H9 (cell line): ENCODE results near the gene C22orf23. TPM values are rescaled to one million over a fixed set of nuclear protein-coding genes. Genes with fewer than 3 reads are reported as not detected.

ENCODE experiments used
- DNase-seq: peaks from one replicate; pipeline ENCODE4 v3.0.0-alpha.2; 2017
- H2AFZ ChIP-seq: one replicate; pipeline ENCODE4 v1.6.1; 2013; ENCODE audit warnings: mild to moderate bottlenecking, low read length, control low read depth, moderate library complexity
- H2AK5ac ChIP-seq: 2 replicates; pipeline ENCODE4 v1.6.1; 2013; ENCODE audit warnings: low read length, control low read depth, mixed read lengths; ENCODE audit not compliant: insufficient read length
- H2BK120ac ChIP-seq: one replicate; pipeline ENCODE4 v1.6.1; 2013; ENCODE audit warnings: low read depth, mild to moderate bottlenecking, low read length, control low read depth, inconsistent platforms; ENCODE audit not compliant: poor library complexity, severe bottlenecking
- H2BK12ac ChIP-seq: 2 replicates; pipeline ENCODE4 v1.6.1; 2013; ENCODE audit warnings: low read length, control low read depth, mixed read lengths, low read depth; ENCODE audit not compliant: insufficient read length
- H2BK15ac ChIP-seq: 2 replicates; pipeline ENCODE4 v1.6.1; 2013; ENCODE audit warnings: low read depth, low read length, control low read depth
- H2BK20ac ChIP-seq: one replicate; pipeline ENCODE4 v1.6.1; 2013; ENCODE audit warnings: low read depth, mild to moderate bottlenecking, low read length, control low read depth, inconsistent platforms; ENCODE audit not compliant: poor library complexity, severe bottlenecking
- H2BK5ac ChIP-seq: 2 replicates; pipeline ENCODE4 v1.6.1; 2013; ENCODE audit warnings: low read length, control low read depth, mixed read lengths; ENCODE audit not compliant: insufficient read length
- H3K14ac ChIP-seq: 2 replicates; pipeline ENCODE4 v1.6.1; 2013; ENCODE audit warnings: low read length, control low read depth; ENCODE audit not compliant: insufficient read depth
- H3K18ac ChIP-seq: 2 replicates; pipeline ENCODE4 v1.6.1; 2013; ENCODE audit warnings: low read depth, mild to moderate bottlenecking, mixed read lengths, low read length, control low read depth; ENCODE audit not compliant: insufficient read length
- H3K23ac ChIP-seq: 2 replicates; pipeline ENCODE4 v1.6.1; 2013; ENCODE audit warnings: low read length, control low read depth, mixed read lengths, low read depth; ENCODE audit not compliant: insufficient read length
- H3K23me2 ChIP-seq: 2 replicates; pipeline ENCODE4 v1.6.1; 2013; ENCODE audit warnings: low read depth, mild to moderate bottlenecking, mixed read lengths, low read length, control low read depth; ENCODE audit not compliant: insufficient read length, poor library complexity, severe bottlenecking
- H3K27ac ChIP-seq: 2 replicates; pipeline ENCODE4 v1.5.1; 2013; ENCODE audit warnings: low read length, control low read depth, mixed read lengths, low read depth; ENCODE audit not compliant: insufficient read length
- H3K27me3 ChIP-seq: 2 replicates; pipeline ENCODE4 v1.6.1; 2013; ENCODE audit warnings: low read length, control low read depth, inconsistent platforms; ENCODE audit not compliant: insufficient read depth
- H3K4ac ChIP-seq: 2 replicates; pipeline ENCODE4 v1.6.1; 2013; ENCODE audit warnings: low read depth, mild to moderate bottlenecking, control low read depth, inconsistent platforms, low read length, moderate library complexity
- H3K4me1 ChIP-seq: 2 replicates; pipeline ENCODE4 v1.6.1; 2013; ENCODE audit warnings: low read length, control low read depth, inconsistent platforms; ENCODE audit not compliant: insufficient read depth
- H3K4me2 ChIP-seq: 2 replicates; pipeline ENCODE4 v1.6.1; 2013; ENCODE audit warnings: low read length, control low read depth, mixed read lengths; ENCODE audit not compliant: insufficient read length, insufficient read depth
- H3K56ac ChIP-seq: 2 replicates; pipeline ENCODE4 v1.6.1; 2013; ENCODE audit warnings: low read depth, mild to moderate bottlenecking, mixed read lengths, low read length, control low read depth; ENCODE audit not compliant: insufficient read length
- H3K79me1 ChIP-seq: 2 replicates; pipeline ENCODE4 v1.6.1; 2013; ENCODE audit warnings: low read depth, mild to moderate bottlenecking, moderate library complexity, low read length, control low read depth, inconsistent platforms; ENCODE audit not compliant: insufficient read depth, poor library complexity, severe bottlenecking
- H3K79me2 ChIP-seq: 2 replicates; pipeline ENCODE4 v1.6.1; 2013; ENCODE audit warnings: low read length, control low read depth, inconsistent platforms; ENCODE audit not compliant: insufficient read depth
- H3K9ac ChIP-seq: 2 replicates; pipeline ENCODE4 v1.6.1; 2013; ENCODE audit warnings: low read length, control low read depth, mixed read lengths; ENCODE audit not compliant: insufficient read length; ENCODE audit errors: extremely low read depth
- H3K9me3 ChIP-seq: one replicate; pipeline ENCODE4 v1.6.1; 2013; ENCODE audit warnings: low read depth, low read length, inconsistent platforms; ENCODE audit not compliant: control insufficient read depth
- H3T11ph ChIP-seq: one replicate; pipeline ENCODE4 v1.6.1; 2013; ENCODE audit warnings: mild to moderate bottlenecking, low read length, control low read depth, inconsistent platforms
- H4K20me1 ChIP-seq: one replicate; pipeline ENCODE4 v1.6.1; 2013; ENCODE audit not compliant: control insufficient read depth, insufficient read length, insufficient read depth
- H4K5ac ChIP-seq: 2 replicates; pipeline ENCODE4 v1.6.1; 2013; ENCODE audit warnings: low read depth, mild to moderate bottlenecking, mixed read lengths, low read length, control low read depth; ENCODE audit not compliant: insufficient read length
- H4K8ac ChIP-seq: replicated peaks from 2 replicates; pipeline ENCODE4 v1.6.1; 2013; ENCODE audit warnings: low read length, control low read depth, mixed read lengths, low read depth; ENCODE audit not compliant: insufficient read length
- H4K91ac ChIP-seq: 2 replicates; pipeline ENCODE4 v1.6.1; 2013; ENCODE audit warnings: low read depth, mild to moderate bottlenecking, moderate library complexity, mixed read lengths, low read length, control low read depth; ENCODE audit not compliant: insufficient read length
- H3K27ac Mint-ChIP-seq, 3 experiments: 2 replicates in 2 of 3; 3 replicates in 1 of 3; pipeline ENCODE4 v1.8.0; 2020 to 2021; ENCODE audit warnings: mixed read lengths in 3 of 3, mild to moderate bottlenecking in 1 of 3, moderate library complexity in 1 of 3
- H3K27me3 Mint-ChIP-seq: 2 replicates; pipeline ENCODE4 v1.8.0; 2021; ENCODE audit warnings: low read depth, mild to moderate bottlenecking, moderate library complexity, mixed read lengths
- H3K36me3 Mint-ChIP-seq, 3 experiments: 2 replicates in 2 of 3; 3 replicates in 1 of 3; pipeline ENCODE4 v1.8.0; 2020 to 2021; ENCODE audit warnings: low read depth in 3 of 3, mixed read lengths in 3 of 3; ENCODE audit not compliant: insufficient read depth in 1 of 3
- H3K4me1 Mint-ChIP-seq, 2 experiments: 2 replicates each; pipeline ENCODE4 v1.8.0; 2020; ENCODE audit warnings: mixed read lengths in 2 of 2
- H3K4me3 Mint-ChIP-seq, 2 experiments: 2 replicates in 1 of 2; 3 replicates in 1 of 2; pipeline ENCODE4 v1.8.0; 2020 to 2021; ENCODE audit warnings: mild to moderate bottlenecking in 2 of 2, mixed read lengths in 2 of 2, moderate library complexity in 1 of 2
- H3K9me3 Mint-ChIP-seq, 2 experiments: 2 replicates in 1 of 2; 3 replicates in 1 of 2; pipeline ENCODE4 v1.8.0; 2020; ENCODE audit warnings: mild to moderate bottlenecking in 2 of 2, mixed read lengths in 2 of 2, moderate library complexity in 1 of 2
- WGBS: extraction: QIAGEN DNeasy Blood & Tissue Kit; methylation state at CpG from one replicate; pipeline ENCODE4 v1.1.7; 2013; ENCODE audit warnings: missing lambda C conversion rate, low lambda C conversion rate, mixed read lengths; ENCODE audit not compliant: insufficient read length; ENCODE audit errors: extremely low coverage; 5-methylcytosine and 5-hydroxymethylcytosine counted together
- total RNA-seq: library from RNA; stranded (reverse); gene quantifications from 2 replicates; pipeline ENCODE4 v1.2.1, GENCODE V29; 2021
- TF ChIP-seq, protein P1 (sequence below): fragments of 200-600 bp; sonication (generic); conservative IDR thresholded peaks from 3 replicates; pipeline ENCODE4 v1.8.0; 2021; ENCODE audit warnings: antibody characterized with exemption, mild to moderate bottlenecking

C22orf23 gene
- total RNA-seq, 1 experiment from 2014 or later, result 0.57 TPM

GRCh38 chr22:37985050-37985585 is 31.7 kb upstream of the C22orf23 start:
- no peak for DNase-seq
- H2BK120ac ChIP-seq, result no peak overlapping the region
- Mint-ChIP-seq H3K27ac (no peak overlapping the region; a peak in 1 of 7 replicates), H3K4me3 (no peak overlapping the region; a peak in 1 of 5 replicates), H3K9me3 (no peaks in the 10 kb centered on the region), H3K4me1 (peaks cover 20 to 35% of the 10 kb centered on the region in 2 experiments), H3K27me3 (peaks cover 39% of the 10 kb centered on the region), H3K36me3 (no peaks in the 10 kb centered on the region; a peak in 3 of 7 replicates)
- H3K23ac ChIP-seq, result no peak overlapping the region
- no peak overlapping the region for H2AK5ac ChIP-seq
- no peaks in the 10 kb centered on the region for H3K9me3 ChIP-seq
- no peaks in the 10 kb centered on the region for H3K4me1 ChIP-seq
- no peak overlapping the region for H2BK5ac ChIP-seq
- H3K27ac ChIP-seq, result no peak overlapping the region
- peaks cover 1% of the 10 kb centered on the region; the same call in 1 of the 2 replicates for H3K27me3 ChIP-seq
- no peak overlapping the region for H2AFZ ChIP-seq
- H3K4ac ChIP-seq, result no peak overlapping the region
- H2BK12ac ChIP-seq, result no peak overlapping the region
- peaks cover 12% of the 10 kb centered on the region for H3K23me2 ChIP-seq
- H3K79me1 ChIP-seq, result no peaks in the 10 kb centered on the region
- no peak overlapping the region for H4K8ac ChIP-seq
- WGBS, result no CpG with 5 or more reads among the region's 9 CpGs
- no peak overlapping the region for H4K91ac ChIP-seq
- no peak overlapping the region for H3K9ac ChIP-seq
- H3K4me2 ChIP-seq, result no peak overlapping the region
- H4K20me1 ChIP-seq, result peaks cover 5% of the 10 kb centered on the region
- TF ChIP-seq, protein P1, sequence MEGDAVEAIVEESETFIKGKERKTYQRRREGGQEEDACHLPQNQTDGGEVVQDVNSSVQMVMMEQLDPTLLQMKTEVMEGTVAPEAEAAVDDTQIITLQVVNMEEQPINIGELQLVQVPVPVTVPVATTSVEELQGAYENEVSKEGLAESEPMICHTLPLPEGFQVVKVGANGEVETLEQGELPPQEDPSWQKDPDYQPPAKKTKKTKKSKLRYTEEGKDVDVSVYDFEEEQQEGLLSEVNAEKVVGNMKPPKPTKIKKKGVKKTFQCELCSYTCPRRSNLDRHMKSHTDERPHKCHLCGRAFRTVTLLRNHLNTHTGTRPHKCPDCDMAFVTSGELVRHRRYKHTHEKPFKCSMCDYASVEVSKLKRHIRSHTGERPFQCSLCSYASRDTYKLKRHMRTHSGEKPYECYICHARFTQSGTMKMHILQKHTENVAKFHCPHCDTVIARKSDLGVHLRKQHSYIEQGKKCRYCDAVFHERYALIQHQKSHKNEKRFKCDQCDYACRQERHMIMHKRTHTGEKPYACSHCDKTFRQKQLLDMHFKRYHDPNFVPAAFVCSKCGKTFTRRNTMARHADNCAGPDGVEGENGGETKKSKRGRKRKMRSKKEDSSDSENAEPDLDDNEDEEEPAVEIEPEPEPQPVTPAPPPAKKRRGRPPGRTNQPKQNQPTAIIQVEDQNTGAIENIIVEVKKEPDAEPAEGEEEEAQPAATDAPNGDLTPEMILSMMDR, result no peak
- H2BK20ac ChIP-seq, result no peak overlapping the region
- no peaks in the 10 kb centered on the region for H3K79me2 ChIP-seq
- H2BK15ac ChIP-seq, result no peak overlapping the region
- H3K18ac ChIP-seq, result no peak overlapping the region
- no peak overlapping the region for H3K56ac ChIP-seq
- no peak overlapping the region for H3K14ac ChIP-seq
- no peak overlapping the region for H4K5ac ChIP-seq
- H3T11ph ChIP-seq, result no peak overlapping the region
